HG03139 (cell line): Measurements from ENCODE around the gene CFAP221.
"Not testable (repeated sequence)": the region's sequence is repeated elsewhere in the genome, so short reads cannot be mapped to it uniquely, and the experiment has no call there.

Experiments used
- ATAC-seq: cut with Tn5 transposase; IDR thresholded peaks from one replicate; pipeline ENCODE4 v1.9.1; 2021; ENCODE audit not compliant: unreplicated experiment

The CFAP221 gene

GRCh38 chr2:119583291-119583690, 39.0 kb downstream of the CFAP221 start:
- no peak for ATAC-seq

- ATAC-seq = no peak
These were observed 40.2 kb downstream of the CFAP221 start for GRCh38 chr2:119584469-119584868.

- ATAC-seq = no peak
These were observed 41.8 kb downstream of the CFAP221 start for GRCh38 chr2:119586085-119586484.

GRCh38 chr2:119590873-119591272, 46.6 kb downstream of the CFAP221 start:
- no peak for ATAC-seq

GRCh38 chr2:119591523-119591922, 47.3 kb downstream of the CFAP221 start:
- no peak for ATAC-seq

- ATAC-seq = no peak
These were observed 48.2 kb downstream of the CFAP221 start for GRCh38 chr2:119592436-119592835.

- ATAC-seq = no peak
These were observed 52.4 kb downstream of the CFAP221 start for GRCh38 chr2:119596638-119597037.

GRCh38 chr2:119598596-119599263, 54.5 kb downstream of the CFAP221 start:
- no peak for ATAC-seq

GRCh38 chr2:119599384-119599783, 55.1 kb downstream of the CFAP221 start:
- ATAC-seq = no peak

- no peak for ATAC-seq
These were observed 60.8 kb downstream of the CFAP221 start for GRCh38 chr2:119605096-119605495.

GRCh38 chr2:119606674-119607073, 62.4 kb downstream of the CFAP221 start:
- no peak for ATAC-seq

- ATAC-seq = no peak
These were observed 64.3 kb downstream of the CFAP221 start for GRCh38 chr2:119608553-119608952.

- ATAC-seq = no peak
These were observed 65.1 kb downstream of the CFAP221 start for GRCh38 chr2:119609337-119609736.

GRCh38 chr2:119614140-119614539, 69.9 kb downstream of the CFAP221 start:
- not testable (repeated sequence) for ATAC-seq

GRCh38 chr2:119616421-119616820, 72.2 kb downstream of the CFAP221 start:
- no peak for ATAC-seq

- no peak for ATAC-seq
These were observed 73.2 kb downstream of the CFAP221 start for GRCh38 chr2:119617455-119617854.

GRCh38 chr2:119618725-119619124, 74.5 kb downstream of the CFAP221 start:
- ATAC-seq = not testable (repeated sequence)

- no peak for ATAC-seq
These were observed 81.0 kb downstream of the CFAP221 start for GRCh38 chr2:119625226-119625625.

GRCh38 chr2:119629323-119629825, 85.1 kb downstream of the CFAP221 start:
- ATAC-seq = no peak

- no peak for ATAC-seq
These were observed 85.9 kb downstream of the CFAP221 start for GRCh38 chr2:119630121-119630520.

- no peak for ATAC-seq
These were observed 93.1 kb downstream of the CFAP221 start for GRCh38 chr2:119637371-119637770.

- no peak for ATAC-seq
These were observed 94.0 kb downstream of the CFAP221 start for GRCh38 chr2:119638246-119638645.
